Muscle of leg (tissue), 16 donors: ENCODE data around the gene SCPEP1. TPM values are rescaled to one million over a fixed set of nuclear protein-coding genes. Genes with fewer than 3 reads are reported as not detected.

Source experiments
- DNase-seq: peaks from one replicate; pipeline ENCODE4 v3.0.0; 2013
- H3K27ac ChIP-seq: one replicate; pipeline ENCODE4 v1.5.1; 2013; ENCODE audit warnings: mild to moderate bottlenecking, low read length, control low read depth
- H3K27me3 ChIP-seq: one replicate; pipeline ENCODE4 v1.6.1; 2013; ENCODE audit warnings: low read length; ENCODE audit not compliant: control insufficient read depth, insufficient read depth
- H3K36me3 ChIP-seq: one replicate; pipeline ENCODE4 v1.6.1; 2013; ENCODE audit warnings: low read length; ENCODE audit not compliant: control insufficient read depth, insufficient read depth
- H3K4me1 ChIP-seq: one replicate; pipeline ENCODE4 v1.6.1; 2013; ENCODE audit warnings: low read length; ENCODE audit not compliant: control insufficient read depth, insufficient read depth
- H3K4me3 ChIP-seq: one replicate; pipeline ENCODE4 v1.5.1; 2013; ENCODE audit warnings: low read length, control low read depth
- H3K9me3 ChIP-seq: replicated peaks from 2 replicates; pipeline ENCODE4 v1.6.1; 2013; ENCODE audit warnings: low read depth, low read length; ENCODE audit not compliant: control insufficient read depth
- WGBS: methylation state at CpG from one replicate; pipeline ENCODE4 v1.1.5; 2013; ENCODE audit warnings: missing lambda C conversion rate; ENCODE audit not compliant: insufficient coverage; 5-methylcytosine and 5-hydroxymethylcytosine counted together
- long read RNA-seq, 11 donors: transcript quantifications; one replicate each; lab custom pipeline, GENCODE V29; 2026
- polyA plus RNA-seq, 8 donors: library from polyadenylated mRNA; unstranded; fragments of 120-200 nt; gene quantifications; one replicate each; pipeline versions ENCODE4 v1.2.1 to v1.2.3, GENCODE V29; 2013; ENCODE audit warnings: inconsistent platforms in 1 of 8, low replicate concordance in 1 of 8; ENCODE audit not compliant: insufficient read length in 8 of 8, insufficient read depth in 1 of 8
- total RNA-seq: library from RNA; stranded (reverse); fragments of 120-200 nt; gene quantifications from one replicate; pipeline ENCODE4 v1.2.4, GENCODE V29; 2013

The SCPEP1 gene, protein sequence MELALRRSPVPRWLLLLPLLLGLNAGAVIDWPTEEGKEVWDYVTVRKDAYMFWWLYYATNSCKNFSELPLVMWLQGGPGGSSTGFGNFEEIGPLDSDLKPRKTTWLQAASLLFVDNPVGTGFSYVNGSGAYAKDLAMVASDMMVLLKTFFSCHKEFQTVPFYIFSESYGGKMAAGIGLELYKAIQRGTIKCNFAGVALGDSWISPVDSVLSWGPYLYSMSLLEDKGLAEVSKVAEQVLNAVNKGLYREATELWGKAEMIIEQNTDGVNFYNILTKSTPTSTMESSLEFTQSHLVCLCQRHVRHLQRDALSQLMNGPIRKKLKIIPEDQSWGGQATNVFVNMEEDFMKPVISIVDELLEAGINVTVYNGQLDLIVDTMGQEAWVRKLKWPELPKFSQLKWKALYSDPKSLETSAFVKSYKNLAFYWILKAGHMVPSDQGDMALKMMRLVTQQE
- total RNA-seq = 15.6 TPM
- polyA plus RNA-seq = 10 to 100 TPM; 11.6 to 24.6 (median 18.1) TPM
- long read RNA-seq, donor 1, partial matches to known transcripts = 0 of 1 reads
- long read RNA-seq, donor 1, other reads (novel, unspliced or antisense) = 0 of 1 reads
- long read RNA-seq, donor 2, partial matches to known transcripts = 0 of 1 reads
- long read RNA-seq, donor 2, other reads (novel, unspliced or antisense) = 0 of 1 reads
- long read RNA-seq, donor 3, partial matches to known transcripts = 0 of 1 reads
- long read RNA-seq, donor 3, other reads (novel, unspliced or antisense) = 0 of 1 reads
- long read RNA-seq, donor 4, partial matches to known transcripts = 0 of 4 reads
- long read RNA-seq, donor 4, other reads (novel, unspliced or antisense) = 0 of 4 reads
- long read RNA-seq, donor 5, transcript SCPEP1-201 (13 exons, 1,942 nt) = major isoform, 11 of 17 reads
- long read RNA-seq, donor 5, partial matches to known transcripts = 6 of 17 reads
- long read RNA-seq, donor 5, other reads (novel, unspliced or antisense) = 0 of 17 reads
- long read RNA-seq, donor 6, transcript SCPEP1-201 (13 exons, 1,942 nt) = major isoform, 12 of 12 reads
- long read RNA-seq, donor 6, partial matches to known transcripts = 0 of 12 reads
- long read RNA-seq, donor 6, other reads (novel, unspliced or antisense) = 0 of 12 reads
- long read RNA-seq, donor 7, partial matches to known transcripts = 0 of 3 reads
- long read RNA-seq, donor 7, other reads (novel, unspliced or antisense) = 0 of 3 reads
- long read RNA-seq, donor 8, transcript SCPEP1-201 (13 exons, 1,942 nt) = major isoform, 6 of 12 reads
- long read RNA-seq, donor 8, partial matches to known transcripts = 5 of 12 reads
- long read RNA-seq, donor 8, other reads (novel, unspliced or antisense) = 0 of 12 reads
- long read RNA-seq, donor 9, partial matches to known transcripts = 0 of 4 reads
- long read RNA-seq, donor 9, other reads (novel, unspliced or antisense) = 0 of 4 reads
- long read RNA-seq, donor 10, transcript SCPEP1-201 (13 exons, 1,942 nt) = major isoform, 7 of 12 reads
- long read RNA-seq, donor 10, partial matches to known transcripts = 5 of 12 reads
- long read RNA-seq, donor 10, other reads (novel, unspliced or antisense) = 0 of 12 reads
- long read RNA-seq, donor 11, transcript SCPEP1-201 (13 exons, 1,942 nt) = major isoform, 7 of 7 reads
- long read RNA-seq, donor 11, partial matches to known transcripts = 0 of 7 reads
- long read RNA-seq, donor 11, other reads (novel, unspliced or antisense) = 0 of 7 reads

- under 1% methylated on average over 29 of the region's 42 CpGs for WGBS
- peak; percentile 78 for DNase-seq
- peaks cover 5% of the 10 kb centered on the region for H3K4me1 ChIP-seq
Observed at GRCh38 chr17:56977673-56978395, at the start of gene SCPEP1. Gene SCPEP1 (plus strand): TSS chr17:56978131. CDS start chr17:56978160, 29 bp downstream.

GRCh38 chr17:56928586-56928985 lies 49.3 kb upstream of the SCPEP1 start:
- H3K27ac ChIP-seq = no peak overlapping the region
- no CpG with 5 or more reads among the region's 2 CpGs for WGBS
- no peak overlapping the region for H3K4me3 ChIP-seq
- H3K9me3 ChIP-seq = peaks cover 10% of the 10 kb centered on the region
- DNase-seq = no peak
- no peaks in the 10 kb centered on the region for H3K27me3 ChIP-seq
- no peaks in the 10 kb centered on the region for H3K4me1 ChIP-seq
- H3K36me3 ChIP-seq = no peaks in the 10 kb centered on the region

More at GRCh38 chr17:56977673-56978395, at the start of gene SCPEP1:
- peak within 1 kb of the TSS; percentile 49 for H3K4me3 ChIP-seq
- no peaks in the 10 kb centered on the region for H3K36me3 ChIP-seq
- H3K9me3 ChIP-seq = no peaks in the 10 kb centered on the region
- peaks cover 4% of the 10 kb centered on the region for H3K27me3 ChIP-seq
- H3K27ac ChIP-seq = peak within 1 kb of the TSS; percentile 45

- Histone ChIP-seq H3K4me3 (no peak overlapping the region), H3K27ac (no peak overlapping the region), H3K4me1 (no peaks in the 10 kb centered on the region), H3K27me3 (no peaks in the 10 kb centered on the region), H3K36me3 (peaks cover 4% of the 10 kb centered on the region), H3K9me3 (peaks cover 10% of the 10 kb centered on the region)
- DNase-seq = no peak
Observed at GRCh38 chr17:56929362-56929969, 48.5 kb upstream of the SCPEP1 start.

DNA sequence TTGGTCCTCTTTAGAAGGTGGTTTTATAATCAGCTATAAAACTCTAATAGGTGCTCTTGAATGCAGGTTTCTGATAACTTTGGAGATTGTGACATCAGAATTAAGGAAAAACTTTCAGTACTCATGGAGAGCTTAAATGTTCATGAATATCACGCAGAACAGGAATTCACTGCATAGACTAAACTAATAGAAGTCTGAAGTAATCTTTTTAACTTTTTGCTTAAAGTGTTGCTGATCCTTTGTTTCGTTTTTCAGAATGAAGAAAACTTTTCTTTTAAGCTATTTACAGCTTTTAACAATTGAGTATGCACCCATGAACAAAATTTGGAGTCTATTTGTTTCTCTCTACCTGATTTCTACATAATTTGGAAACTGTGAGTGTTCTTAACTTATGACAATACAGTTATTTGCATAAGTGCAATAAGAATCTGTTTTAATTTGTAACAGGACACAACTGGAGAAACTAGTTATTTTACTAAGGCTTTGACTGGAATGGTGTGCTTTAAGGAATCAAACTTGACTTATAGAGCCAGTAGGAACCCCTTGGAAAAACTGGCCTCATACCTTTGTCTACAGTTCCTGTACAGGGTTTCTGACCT lies 47.1 kb upstream of the SCPEP1 start:
- Histone ChIP-seq H3K4me1 (no peaks in the 10 kb centered on the region), H3K4me3 (no peak overlapping the region), H3K9me3 (peaks cover 10% of the 10 kb centered on the region), H3K27ac (no peak overlapping the region), H3K36me3 (peaks cover 7% of the 10 kb centered on the region), H3K27me3 (no peaks in the 10 kb centered on the region)
- DNase-seq = no peak
- no CpG with 5 or more reads among the region's 2 CpGs for WGBS

DNA sequence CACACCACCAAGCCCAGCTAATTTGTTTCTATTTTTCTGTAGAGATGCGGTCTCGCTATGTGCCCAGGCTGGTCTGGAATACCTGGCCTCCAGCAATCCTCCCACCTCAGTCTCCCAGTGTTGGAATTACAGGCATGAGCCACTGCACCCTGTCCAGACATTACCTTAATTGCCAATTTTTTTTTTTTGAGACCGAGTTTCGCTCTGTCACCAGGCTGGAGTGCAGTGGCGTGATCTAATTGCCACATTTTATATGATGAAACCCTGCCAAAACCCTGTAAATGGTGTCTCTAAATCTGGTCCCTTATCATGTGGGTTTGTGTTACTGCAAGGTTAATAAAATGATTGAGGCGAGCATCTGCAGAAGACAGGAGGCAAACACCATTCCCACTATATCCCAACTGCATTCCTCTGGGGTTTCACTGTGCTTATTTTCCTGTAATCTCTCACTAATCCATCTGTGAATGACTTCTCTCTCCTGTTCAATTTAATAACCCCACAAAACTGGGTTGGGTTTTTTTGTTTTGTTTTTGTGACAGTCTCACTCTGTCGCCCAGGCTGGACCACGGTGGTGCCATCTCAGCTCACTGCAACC lies 44.7 kb upstream of the SCPEP1 start:
- Histone ChIP-seq H3K27me3 (no peaks in the 10 kb centered on the region), H3K36me3 (peaks cover 20% of the 10 kb centered on the region), H3K27ac (no peak overlapping the region), H3K4me1 (no peaks in the 10 kb centered on the region), H3K4me3 (no peak overlapping the region), H3K9me3 (peaks cover 10% of the 10 kb centered on the region)
- WGBS = 95% methylated on average over 2 of the region's 8 CpGs
- no peak for DNase-seq

DNA sequence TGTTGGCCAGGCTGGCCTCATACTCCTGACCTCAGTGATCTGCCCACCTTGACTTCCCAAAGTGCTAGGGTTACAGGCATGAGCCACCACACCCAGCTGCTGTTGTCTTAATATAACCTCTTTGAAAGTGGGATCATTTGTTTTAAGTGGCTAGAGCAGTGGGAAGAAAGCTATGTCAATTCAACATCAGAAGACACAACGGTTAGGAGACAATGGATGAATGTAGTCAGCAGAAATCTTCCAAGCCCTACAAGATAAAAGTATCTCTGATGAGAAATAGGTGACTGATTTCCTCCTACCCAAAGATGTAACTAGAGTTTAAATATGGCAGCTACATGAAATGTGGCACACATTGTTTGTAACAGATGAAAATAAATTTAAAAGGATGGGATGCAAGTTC lies 44.1 kb upstream of the SCPEP1 start:
- Histone ChIP-seq H3K4me3 (no peak overlapping the region), H3K27ac (no peak overlapping the region), H3K27me3 (no peaks in the 10 kb centered on the region), H3K36me3 (peaks cover 20% of the 10 kb centered on the region), H3K4me1 (no peaks in the 10 kb centered on the region), H3K9me3 (peaks cover 10% of the 10 kb centered on the region)
- no peak for DNase-seq
- WGBS = no CpG with 5 or more reads among the region's 1 CpG

- no peaks in the 10 kb centered on the region for H3K27me3 ChIP-seq
- H3K4me3 ChIP-seq = no peak overlapping the region
- peaks cover 10% of the 10 kb centered on the region for H3K9me3 ChIP-seq
- no peak overlapping the region for H3K27ac ChIP-seq
- no peak for DNase-seq
- WGBS = 100% methylated on average over 1 of the region's 4 CpGs
- H3K4me1 ChIP-seq = no peaks in the 10 kb centered on the region
- H3K36me3 ChIP-seq = peaks cover 23% of the 10 kb centered on the region
Observed at GRCh38 chr17:56934280-56934679, 43.7 kb upstream of the SCPEP1 start.

DNA sequence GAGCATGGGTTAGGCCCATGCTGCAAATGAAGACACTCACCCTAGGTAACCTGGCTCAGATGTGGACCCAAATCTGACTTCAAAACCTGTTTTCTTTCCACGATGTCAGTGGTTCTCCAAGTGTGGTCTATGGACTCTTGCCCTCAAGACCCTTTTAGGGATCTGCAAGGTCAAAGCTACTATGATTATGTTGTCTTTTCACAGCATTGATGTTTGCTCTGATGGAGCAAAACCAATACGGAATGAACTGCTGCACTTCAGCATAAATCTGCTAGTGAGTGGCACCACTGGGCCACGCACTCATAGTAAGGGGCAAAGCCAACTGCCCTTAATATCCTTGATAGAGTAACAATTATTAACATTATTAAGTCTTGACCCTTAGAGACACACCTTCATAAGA lies 42.5 kb upstream of the SCPEP1 start:
- Histone ChIP-seq H3K4me3 (no peak overlapping the region), H3K27ac (no peak overlapping the region), H3K36me3 (peaks cover 34% of the 10 kb centered on the region), H3K9me3 (peaks cover 9% of the 10 kb centered on the region), H3K4me1 (no peaks in the 10 kb centered on the region), H3K27me3 (no peaks in the 10 kb centered on the region)
- no peak for DNase-seq
- WGBS = 100% methylated on average over 1 of the region's 3 CpGs
